ENCODE results near the gene CHRNA9.

The CHRNA9 gene

GRCh38 chr4:40347472-40347871, 12.3 kb downstream of the CHRNA9 start:
- no peak for DNase-seq

- no peak for DNase-seq
These were observed 12.9 kb downstream of the CHRNA9 start for GRCh38 chr4:40348000-40348399.

GRCh38 chr4:40349561-40350198, 14.5 kb downstream of the CHRNA9 start:
- no peak for DNase-seq

GRCh38 chr4:40350627-40351227, 15.6 kb downstream of the CHRNA9 start:
- DNase-seq: no peak

- no peak for DNase-seq
These were observed 19.0 kb downstream of the CHRNA9 start for GRCh38 chr4:40354158-40354557.

GRCh38 chr4:40355131-40355530, 20.0 kb downstream of the CHRNA9 start:
- DNase-seq: no peak

GRCh38 chr4:40357738-40358137, 22.6 kb downstream of the CHRNA9 start:
- no peak for DNase-seq

- no peak for DNase-seq
These were observed 26.2 kb downstream of the CHRNA9 start for GRCh38 chr4:40361338-40361737.

GRCh38 chr4:40363382-40363920, 28.3 kb downstream of the CHRNA9 start:
- DNase-seq: no peak

GRCh38 chr4:40363945-40364344, 28.8 kb downstream of the CHRNA9 start:
- DNase-seq: no peak

- no peak for DNase-seq
These were observed 30.6 kb downstream of the CHRNA9 start for GRCh38 chr4:40365766-40366165.

GRCh38 chr4:40367451-40367850, 32.3 kb downstream of the CHRNA9 start:
- DNase-seq: no peak

GRCh38 chr4:40369437-40370274, 34.5 kb downstream of the CHRNA9 start:
- DNase-seq: no peak

- no peak for DNase-seq
These were observed 37.5 kb downstream of the CHRNA9 start for GRCh38 chr4:40372651-40373050.

- no peak for DNase-seq
These were observed 38.5 kb downstream of the CHRNA9 start for GRCh38 chr4:40373636-40374035.

GRCh38 chr4:40375095-40375494, 40.0 kb downstream of the CHRNA9 start:
- no peak for DNase-seq

- DNase-seq: no peak
These were observed 40.5 kb downstream of the CHRNA9 start for GRCh38 chr4:40375620-40376019.

- DNase-seq: no peak
These were observed 42.6 kb downstream of the CHRNA9 start for GRCh38 chr4:40377512-40378365.

- DNase-seq: no peak
These were observed 43.5 kb downstream of the CHRNA9 start for GRCh38 chr4:40378619-40379018.

- DNase-seq: no peak
These were observed 44.1 kb downstream of the CHRNA9 start for GRCh38 chr4:40379248-40379647.

- no peak for DNase-seq
These were observed 45.5 kb downstream of the CHRNA9 start for GRCh38 chr4:40380647-40381046.

GRCh38 chr4:40388239-40388638, 53.1 kb downstream of the CHRNA9 start:
- no peak for DNase-seq

GRCh38 chr4:40389986-40390385, 54.9 kb downstream of the CHRNA9 start:
- DNase-seq: no peak

Measured in CD4-positive, alpha-beta T cell treated with Interleukin-17A for 4 hours (primary cell).